Activated naive CD4-positive, alpha-beta T cell treated with anti-CD3 and anti-CD28 coated beads, Interleukin-2, amount 50 U/mL, for 16 hours (primary cell): ENCODE data around the gene PTGR1.
"Not testable (repeated sequence)": the region's sequence is repeated elsewhere in the genome, so short reads cannot be mapped to it uniquely, and the experiment has no call there.

Experiments used
- DNase-seq: peaks from one replicate; pipeline ENCODE4 v3.0.0-alpha.2; 2020

Gene PTGR1

DNA sequence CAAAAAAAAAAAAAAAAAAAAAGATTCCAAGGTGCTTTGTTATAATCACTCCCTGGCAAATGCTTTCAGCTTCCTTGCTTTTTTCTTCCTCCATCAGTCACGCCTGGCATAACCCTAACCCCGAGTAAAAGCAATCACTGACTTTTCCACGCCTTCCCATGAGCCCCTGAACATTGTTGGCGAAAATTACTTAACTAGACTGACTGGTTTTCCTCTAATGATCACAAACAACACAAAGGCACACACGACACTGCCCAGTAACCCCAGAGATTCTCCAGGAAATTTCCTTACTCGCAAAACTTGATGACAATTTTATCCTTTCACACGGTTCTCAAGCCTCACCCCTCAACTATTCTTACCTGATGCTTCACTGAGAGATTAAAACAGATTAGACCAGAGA is 11.4 kb upstream of the PTGR1 start:
- no peak for DNase-seq

DNA sequence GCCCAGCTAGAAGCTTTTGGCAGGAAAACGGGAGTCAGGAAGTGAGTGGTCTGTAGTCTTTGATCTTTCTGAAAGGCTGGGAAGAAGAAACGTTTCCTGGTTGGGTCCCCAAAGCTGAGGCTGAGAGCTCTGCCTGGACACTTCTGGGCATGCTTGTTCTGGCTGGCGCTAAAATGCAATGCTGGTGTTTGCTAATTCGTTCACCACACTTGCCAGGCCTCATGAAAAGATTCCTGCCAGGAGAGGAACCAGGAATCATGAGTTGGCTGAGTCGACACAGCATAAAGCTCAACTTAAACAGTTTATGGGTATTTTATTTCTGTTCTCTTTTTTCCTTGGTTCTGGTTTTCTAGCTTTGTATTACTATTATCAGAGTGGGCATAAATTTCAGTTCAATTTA is 10.7 kb upstream of the PTGR1 start:
- DNase-seq: no peak

DNA sequence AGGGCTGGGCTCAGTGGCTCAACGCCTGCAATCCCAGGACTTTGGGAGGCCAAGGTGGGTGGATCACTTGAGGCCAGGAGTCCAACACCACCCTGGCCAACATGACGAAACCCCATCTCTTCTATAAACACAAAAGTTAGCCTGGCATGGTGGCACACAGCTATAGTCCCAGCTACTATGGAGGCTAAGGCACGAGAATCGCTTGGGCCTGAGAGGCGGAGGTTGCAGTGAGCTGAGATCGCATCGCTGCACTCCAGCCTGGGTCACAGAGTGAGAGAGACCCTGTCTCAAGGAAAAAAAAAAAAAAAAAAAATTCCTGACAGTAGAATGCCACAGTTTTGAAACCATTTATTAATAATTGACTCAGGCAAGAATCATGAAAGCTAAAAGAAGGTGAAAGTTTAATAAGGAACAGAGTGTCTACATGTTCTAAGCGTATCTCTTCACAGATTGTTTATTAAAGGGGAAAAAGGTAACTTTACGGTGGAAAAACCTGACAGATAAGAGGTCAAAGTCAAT is 5.7 kb upstream of the PTGR1 start:
- no peak for DNase-seq

DNA sequence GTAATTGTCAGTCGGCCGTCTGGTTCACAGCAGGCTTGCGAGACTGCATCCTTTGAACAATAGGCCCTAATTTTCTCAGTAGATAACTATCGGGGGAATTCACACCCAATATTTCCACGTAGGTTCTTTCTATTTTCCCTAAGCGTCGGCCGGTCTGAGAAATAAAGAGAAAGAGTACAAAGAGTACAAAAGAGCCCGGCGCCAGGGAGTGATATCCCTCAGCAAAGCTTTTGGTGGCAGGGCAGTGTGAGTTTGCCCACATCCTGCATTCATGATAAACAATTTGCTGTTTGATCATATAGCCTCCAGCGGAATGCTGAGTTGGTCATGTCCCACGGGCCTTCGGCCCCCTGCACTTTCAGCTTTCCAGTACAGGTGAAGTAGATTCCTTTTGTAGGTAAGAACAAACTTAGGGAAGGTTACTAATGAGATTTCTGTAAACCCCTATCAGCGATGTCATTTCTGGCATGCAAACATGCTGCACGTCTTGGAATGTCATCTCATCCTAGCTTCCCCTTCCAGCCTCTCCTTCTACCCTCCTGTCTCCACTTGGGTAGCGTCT is 4.7 kb upstream of the PTGR1 start:
- no peak for DNase-seq

DNA sequence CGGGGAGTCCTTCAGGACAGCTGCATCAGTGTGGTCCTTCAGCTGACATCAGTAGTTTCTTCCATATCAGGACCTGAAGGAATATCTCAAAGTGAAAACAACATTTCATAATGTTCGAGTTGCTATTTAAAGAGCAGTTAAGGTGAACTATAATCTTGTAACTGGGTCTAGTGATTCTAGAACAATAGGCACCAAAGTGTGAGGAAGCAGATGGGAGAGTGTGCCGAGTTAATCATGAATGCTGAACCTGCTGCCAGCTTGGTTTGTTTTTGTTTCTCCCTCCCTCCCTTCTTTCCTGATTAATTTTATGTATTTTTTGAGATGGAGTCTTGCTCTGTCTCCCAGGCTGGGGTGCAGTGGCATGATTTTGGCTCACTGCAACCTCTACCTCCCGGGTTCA is 3.6 kb upstream of the PTGR1 start:
- DNase-seq: no peak

DNA sequence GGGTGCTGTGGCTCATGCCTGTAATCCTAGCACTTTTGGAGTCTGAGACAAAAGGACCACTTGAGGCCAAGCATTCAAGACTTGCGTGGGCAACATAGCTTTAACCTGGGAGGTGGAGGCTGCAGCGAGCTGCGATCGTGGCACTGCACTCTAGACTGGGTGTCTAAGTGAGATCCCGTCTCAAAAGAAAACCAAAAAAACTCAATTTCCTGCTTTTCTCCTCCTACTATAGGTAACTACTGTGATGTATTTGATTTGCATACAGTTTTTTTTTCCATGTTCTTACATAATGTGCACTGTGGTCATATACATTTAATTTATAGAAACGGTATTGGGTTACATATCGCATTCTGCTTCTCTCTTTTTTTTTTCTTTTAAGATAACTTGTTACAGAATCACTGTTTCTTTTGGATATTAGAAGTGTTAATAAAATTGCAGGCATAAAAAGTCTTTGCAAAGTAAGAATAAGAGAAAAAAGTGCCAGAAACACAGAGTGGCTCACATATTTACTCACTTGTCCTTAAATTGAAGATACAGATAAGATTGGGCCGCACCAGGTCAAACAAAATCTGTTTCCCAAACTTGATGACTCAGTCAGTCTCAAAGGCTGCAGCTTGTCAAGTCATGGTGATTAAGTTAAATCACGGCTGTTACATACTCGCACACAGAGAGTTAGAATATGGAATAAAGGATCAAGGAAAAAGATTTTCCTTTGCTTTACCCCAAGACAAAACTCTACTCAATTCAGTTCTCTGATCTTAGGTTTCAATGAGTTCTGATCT is 2.0 kb upstream of the PTGR1 start:
- DNase-seq: no peak

DNA sequence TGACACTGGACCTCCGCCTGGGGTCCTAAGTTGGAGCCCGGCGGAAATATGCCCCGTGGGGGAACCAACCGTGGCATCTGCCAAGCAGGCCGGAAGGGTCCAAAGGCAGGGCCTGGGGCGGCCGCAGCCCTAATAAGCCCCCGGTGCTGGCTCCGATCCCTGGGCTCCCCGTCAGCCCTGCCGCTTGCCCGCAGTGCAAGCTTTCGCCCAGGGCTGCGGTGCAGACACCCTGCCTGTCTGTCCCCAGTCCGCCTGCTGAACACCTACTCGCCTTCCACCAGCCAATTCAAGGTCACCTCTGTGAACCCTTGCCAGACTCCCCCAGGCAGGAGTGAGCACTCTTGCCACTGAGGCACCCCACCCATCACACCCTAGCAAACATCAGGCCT is 502 bp upstream of the PTGR1 start:
- DNase-seq: no peak

DNA sequence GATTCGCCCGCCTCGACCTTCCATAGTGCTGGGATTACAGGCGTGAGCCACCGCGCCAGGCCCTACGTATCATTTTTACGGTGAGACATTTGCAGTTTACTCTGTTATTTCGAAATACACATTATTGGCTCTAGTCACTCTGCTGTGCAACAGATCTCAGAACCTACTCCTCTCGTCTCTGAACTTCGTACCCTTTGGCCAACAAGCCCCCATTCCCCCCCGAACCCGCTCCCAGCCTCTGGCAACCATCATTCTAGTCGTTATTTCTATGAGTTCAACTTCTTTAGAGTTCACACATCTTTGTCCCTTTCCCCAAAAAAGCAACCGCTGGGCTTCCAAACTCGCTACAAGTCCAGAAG is 735 bp downstream of the PTGR1 start:
- peak; percentile 20 for DNase-seq

DNA sequence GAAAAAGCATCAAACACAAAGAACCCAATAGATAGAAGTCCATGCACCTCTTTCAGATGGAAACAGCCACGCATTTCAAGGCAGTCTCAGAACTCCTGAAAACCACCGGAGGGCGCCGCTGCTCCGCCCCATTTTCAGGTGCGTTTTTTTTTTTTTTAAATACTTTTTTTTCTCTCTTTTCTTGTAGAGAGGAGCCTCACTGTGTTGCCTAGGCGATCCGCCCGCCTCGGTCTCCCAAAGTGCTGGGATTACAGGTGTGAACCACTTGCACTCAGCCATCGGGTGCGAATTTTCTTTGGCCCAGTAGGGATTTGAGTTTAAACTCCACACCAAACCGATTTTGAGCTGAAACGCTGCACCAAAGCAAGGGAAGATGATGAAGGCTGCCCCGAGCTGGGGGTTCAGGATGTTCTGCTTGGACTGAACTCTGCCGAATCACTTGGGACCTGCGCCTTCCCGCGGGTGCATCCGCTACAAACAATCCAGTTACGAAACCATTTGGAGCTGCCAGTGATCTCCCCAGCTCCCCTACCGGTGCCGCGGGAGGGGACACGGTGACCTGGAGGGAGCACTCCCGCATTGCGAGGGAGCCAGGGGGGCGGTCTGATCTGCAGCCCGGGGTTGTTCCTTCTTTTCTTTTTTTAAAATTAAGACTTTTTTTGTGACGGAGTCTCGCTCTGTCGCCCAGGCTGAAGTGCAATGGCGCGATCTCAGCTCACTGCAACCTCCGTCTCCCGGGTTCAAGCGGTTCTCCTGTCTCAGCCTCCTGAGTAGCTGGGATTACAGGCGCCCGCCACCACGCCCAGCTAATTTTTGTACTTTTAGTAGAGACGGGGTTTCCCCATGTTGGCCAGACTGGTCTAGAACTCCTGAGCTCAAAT is 1.4 kb downstream of the PTGR1 start:
- DNase-seq: peak; percentile 70

DNA sequence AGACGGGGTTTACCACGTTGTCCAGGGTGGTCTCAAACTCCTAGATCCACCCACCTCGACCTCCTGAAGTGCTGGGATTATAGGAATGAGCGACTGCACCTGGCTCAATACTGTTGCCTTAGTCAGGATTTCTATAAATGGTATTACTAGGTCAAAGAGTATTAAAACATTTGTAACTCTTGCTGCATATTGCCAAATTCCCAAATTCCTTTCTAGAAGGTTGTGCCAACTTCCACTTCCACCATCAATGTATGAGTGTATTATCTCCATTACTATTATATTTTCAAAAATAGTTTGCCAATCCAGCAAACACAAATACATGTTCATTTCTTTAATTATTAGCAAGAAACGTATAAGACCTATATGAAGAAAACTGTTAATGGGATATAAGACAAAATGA is 10.6 kb downstream of the PTGR1 start:
- no peak for DNase-seq

DNA sequence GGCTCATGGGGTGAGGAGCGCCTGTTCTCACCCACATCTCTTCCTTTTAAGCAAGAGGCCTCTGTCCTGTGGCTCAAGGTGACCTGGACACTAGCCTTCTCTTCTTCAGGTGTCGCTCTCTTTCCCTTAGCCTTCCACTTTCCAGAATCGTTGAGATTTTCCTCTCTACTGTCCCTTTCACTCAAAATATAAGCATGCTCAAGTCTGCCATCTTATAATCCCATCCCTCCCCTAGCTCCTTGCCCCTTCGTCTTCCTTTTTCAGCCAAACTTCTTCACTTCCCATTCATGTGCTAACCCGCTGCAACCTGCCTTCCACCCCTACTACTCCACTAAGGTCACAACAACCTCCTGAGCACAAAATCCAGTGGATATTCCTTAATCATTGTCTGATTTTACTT is 13.1 kb downstream of the PTGR1 start:
- no peak for DNase-seq

DNA sequence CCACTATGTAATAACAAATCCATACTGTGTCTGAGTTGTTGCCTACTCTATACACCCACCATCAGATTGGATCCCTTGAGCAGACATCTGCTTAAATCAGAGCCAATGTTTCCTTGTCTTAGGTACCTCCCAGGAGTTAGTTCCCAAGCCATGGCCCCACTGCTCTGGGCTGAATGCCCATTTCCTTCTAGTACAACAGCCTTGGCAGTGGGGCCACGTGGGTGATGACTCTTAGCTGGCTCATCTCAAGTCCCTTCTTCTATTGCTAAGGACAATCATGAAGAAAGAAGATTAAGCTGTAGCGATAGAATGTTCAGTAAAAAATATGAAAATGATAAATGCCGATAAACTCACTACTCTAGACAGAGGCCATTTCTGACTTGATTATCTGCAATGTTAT is 16.6 kb downstream of the PTGR1 start:
- no peak for DNase-seq

DNA sequence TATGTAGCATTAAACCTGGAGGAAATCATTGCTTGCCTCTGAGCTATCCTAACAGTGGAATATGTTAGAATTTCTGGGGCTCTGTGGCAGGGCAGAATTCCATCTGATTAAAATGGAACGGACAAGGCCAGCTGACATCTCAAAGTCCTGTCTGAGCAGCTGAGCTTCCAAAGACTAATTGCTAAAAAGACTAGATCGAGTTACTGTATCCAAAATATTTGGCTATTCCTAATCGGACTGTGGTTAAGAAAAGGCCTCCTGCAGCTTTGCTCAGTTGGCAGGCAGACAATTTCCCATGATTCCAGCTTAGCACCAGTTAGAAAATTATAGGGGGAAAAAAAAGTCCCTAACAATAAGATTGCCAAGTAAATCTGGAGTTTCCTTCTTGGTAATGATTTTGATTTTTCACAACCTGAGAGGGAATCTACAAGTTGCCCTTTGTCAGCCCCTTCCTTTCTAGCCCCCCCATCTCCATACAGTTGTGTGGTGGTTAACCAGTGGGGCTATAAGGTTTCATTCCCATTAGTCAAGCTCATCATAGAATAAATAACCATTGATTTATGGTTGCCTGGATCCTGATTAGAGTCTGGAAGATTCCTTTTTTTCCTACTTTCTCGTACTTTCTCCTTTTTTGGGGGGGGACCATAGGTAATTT is 26.4 kb downstream of the PTGR1 start:
- DNase-seq: no peak

DNA sequence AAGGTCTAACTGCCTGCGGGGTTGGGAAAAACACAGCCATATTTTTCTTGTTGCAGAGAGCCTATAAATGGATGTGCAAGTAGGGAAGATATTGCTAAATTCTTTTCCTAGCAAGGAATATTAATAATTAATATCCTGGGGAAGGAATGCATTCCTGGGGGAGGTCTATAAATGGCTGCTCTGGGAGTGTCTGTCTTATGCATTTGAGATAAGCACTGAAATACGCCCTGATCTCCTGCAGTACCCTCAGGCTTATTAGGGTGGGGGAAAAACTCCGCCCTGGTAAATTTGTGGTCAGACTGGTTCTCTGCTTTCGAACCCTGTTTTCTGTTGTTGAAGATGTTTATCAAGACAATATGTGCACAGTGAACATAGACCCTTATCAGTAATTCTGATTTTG is 31.3 kb downstream of the PTGR1 start:
- not testable (repeated sequence) for DNase-seq

DNA sequence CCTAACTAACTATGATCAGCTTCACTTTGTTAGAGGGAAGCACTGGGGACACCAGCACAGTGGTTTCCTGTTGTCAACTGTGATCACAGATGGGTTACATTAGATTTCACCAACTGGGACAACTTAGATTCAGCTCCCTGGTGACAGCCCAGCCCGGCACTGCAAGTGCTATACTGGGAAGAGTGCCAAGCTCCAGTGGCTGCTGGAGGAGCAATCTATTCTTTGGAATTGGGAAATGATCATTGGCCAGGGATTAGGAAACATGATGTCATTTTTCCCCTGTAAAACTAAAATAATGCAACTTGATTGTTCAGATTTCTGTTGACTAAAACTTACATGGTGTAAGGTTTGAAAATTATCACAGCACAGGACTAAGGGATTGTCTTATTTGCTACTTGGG is 33.2 kb downstream of the PTGR1 start:
- no peak for DNase-seq

DNA sequence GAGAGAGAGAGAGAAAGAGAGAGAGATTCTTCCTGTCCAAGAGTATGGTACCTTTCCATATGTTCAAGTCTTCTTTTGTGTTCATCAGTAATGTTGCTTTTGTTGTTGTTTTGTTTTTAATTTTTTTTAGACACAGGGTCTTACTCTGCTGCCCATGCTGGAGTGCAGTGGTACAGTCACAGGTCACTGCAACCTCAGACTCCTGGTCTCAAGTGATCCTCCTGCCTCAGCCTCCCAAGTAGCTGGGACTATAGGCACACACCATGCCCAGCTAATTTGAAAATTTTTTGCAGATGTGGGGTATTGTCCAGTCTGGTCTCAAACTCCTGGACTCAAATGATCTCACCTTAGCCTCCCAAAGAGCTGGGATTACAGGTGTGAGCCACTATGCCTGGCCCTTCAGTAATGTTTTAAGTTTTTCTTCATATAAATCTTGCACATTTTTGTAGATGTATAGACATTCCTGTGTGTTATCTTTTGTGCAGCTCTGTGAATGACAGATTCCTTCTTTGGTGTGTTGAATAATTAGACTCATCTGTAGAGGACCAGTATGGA is 38.2 kb downstream of the PTGR1 start:
- DNase-seq: no peak

DNA sequence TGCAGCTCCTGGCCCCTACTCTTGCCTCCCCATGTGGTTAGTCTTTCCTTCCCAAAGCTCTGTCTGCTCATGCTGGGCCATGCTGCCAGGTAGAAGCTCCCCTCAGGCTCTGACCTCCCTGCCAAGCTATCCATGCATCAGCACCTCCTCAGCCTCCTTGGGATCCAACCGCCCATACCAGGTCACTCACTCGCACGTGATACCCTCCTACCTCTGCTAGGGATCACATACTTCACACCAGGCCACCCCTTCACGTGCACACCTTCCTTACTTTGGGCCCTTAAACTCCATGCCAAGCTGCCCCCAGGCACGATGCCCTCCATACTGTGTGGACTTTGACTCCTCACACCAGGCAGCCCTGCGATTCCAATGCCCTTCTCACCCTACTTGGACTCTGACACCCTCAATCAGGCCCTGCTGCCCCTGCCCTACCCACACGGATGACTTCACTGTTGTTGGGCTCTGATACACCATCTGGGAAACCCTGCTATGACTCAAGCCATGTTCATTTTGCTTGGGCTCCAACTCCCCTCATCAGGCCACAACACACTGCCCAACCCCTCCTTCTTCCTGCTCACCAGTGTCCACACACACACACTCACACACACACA is 40.3 kb downstream of the PTGR1 start:
- no peak for DNase-seq

DNA sequence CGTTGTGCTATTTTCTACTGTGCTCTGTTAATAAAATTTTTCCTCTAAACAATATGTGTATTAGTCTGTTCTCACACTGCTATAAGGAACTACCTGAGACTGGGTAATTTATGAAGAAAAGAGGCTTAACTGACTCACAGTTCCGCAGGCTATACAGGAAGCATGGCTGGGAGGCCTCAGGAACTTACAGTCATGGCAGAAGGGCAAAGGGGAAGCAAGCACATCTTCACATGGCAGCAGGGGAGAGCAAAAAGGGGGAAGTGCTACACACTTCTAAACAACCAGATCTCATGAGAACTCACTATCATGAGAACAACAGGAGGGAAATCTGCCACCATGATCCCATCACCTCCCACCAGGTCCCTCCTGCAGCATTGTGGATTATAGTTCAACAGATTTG is 44.0 kb downstream of the PTGR1 start:
- DNase-seq: not testable (repeated sequence)

DNA sequence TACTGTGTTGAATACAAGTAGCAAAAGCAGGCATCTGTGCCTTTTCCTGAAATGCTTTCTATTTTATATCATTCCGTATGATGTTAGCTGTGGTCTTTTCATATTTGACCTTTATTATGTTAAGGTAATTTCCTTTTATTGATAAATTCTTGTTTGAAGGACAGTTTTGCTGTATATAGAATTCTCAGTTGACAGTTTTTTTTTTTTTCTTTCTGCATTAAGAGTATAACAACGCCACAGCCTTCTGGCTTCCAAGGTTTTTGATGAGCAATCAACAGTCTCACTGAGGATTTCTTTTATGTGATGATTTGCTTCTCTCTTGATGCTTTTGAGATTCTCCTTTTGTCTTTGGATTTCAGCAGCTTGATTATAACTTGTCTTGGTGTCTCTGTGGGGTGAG is 50.8 kb downstream of the PTGR1 start:
- no peak for DNase-seq

DNA sequence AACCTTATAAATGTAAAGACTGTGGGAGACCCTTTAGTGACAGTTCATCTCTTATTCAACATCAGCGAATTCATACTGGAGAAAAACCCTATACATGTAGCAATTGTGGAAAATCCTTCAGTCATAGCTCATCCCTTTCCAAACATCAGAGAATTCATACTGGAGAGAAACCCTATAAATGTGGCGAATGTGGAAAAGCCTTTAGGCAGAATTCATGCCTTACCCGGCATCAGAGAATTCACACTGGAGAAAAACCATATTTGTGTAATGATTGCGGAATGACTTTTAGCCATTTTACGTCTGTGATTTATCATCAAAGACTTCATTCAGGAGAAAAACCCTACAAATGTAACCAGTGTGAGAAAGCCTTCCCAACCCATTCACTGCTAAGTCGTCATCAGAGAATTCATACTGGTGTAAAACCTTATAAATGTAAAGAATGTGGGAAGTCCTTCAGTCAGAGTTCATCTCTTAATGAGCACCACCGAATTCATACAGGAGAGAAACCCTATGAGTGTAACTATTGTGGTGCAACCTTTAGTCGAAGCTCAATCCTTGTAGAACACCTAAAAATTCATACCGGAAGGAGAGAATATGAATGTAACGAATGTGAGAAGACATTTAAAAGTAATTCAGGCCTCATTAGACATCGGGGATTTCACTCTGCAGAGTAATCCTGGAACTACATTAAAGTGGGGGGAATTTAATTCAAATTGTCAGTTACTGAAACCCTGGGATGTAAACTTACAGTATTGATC is 56.8 kb downstream of the PTGR1 start:
- no peak for DNase-seq

DNA sequence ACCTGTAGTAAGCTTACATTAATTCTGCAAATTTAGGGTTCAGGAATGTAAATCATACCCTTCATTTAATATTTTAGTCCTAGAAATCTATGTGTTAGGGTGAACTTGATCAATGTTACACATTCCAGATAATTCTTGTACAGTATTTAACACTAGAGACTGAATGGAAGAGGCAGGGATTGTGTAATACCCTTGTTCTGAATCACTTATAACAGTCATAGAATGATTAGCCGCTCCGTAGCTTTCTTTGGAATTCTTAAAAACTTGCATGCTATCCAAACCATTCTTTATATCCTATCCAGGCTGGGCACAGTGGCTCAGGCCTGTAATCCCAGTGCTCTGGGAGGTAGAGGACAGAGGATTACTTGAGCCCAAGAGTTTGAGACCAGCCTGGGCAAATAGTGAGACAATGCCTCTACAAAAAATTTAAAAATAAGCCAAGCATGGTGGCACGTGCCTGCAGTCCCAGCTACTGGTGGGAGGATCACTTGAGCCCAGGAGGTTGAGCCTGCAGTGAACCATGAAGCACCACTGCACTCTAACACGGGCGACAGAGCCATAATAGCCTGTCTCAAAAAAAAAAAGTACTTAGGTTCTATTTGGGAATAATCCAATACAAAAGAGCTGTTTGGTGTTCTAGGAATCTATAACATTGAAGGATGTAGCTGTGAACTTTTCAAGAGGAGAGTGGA is 66.2 kb downstream of the PTGR1 start:
- DNase-seq: no peak
